ENCODE data around the gene YARS1.

DNA sequence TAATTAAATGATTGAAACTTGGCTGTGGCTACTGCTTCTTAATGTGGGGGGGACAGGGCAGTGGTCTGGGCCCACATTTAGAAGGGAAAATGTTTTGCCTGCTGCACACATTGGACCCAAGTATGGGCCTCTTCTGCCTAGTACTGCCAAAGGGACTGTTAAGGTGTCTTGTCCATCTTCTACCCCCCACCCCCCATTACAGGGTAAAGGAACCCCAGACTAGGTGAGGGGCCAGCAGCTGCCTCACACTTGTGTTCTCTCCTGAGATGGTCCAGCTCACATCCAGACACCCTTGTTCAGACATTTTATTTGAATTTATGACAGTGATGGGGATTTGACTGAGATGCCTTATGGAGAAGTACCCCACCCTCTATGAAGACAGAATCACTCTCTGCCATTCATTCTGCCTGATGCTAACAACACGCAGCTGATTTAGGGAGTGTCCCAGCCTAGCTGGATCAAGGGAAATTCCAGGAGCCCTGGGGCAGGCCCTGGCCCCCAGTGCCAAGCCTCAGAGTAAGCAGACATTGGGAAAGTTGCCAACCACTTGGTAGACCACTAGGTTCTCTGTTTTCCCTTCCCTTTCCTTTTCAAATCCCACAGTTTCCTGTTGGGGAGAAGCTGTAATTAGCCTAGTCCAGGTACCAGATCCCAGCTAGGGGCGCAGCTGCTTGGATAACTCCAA, 42.1 kb downstream of the YARS1 start:
- TF ChIP-seq, protein P1, sequence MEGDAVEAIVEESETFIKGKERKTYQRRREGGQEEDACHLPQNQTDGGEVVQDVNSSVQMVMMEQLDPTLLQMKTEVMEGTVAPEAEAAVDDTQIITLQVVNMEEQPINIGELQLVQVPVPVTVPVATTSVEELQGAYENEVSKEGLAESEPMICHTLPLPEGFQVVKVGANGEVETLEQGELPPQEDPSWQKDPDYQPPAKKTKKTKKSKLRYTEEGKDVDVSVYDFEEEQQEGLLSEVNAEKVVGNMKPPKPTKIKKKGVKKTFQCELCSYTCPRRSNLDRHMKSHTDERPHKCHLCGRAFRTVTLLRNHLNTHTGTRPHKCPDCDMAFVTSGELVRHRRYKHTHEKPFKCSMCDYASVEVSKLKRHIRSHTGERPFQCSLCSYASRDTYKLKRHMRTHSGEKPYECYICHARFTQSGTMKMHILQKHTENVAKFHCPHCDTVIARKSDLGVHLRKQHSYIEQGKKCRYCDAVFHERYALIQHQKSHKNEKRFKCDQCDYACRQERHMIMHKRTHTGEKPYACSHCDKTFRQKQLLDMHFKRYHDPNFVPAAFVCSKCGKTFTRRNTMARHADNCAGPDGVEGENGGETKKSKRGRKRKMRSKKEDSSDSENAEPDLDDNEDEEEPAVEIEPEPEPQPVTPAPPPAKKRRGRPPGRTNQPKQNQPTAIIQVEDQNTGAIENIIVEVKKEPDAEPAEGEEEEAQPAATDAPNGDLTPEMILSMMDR (IDR thresholded peaks at IDR 0.05; ENCODE audit: low read depth, low read length, poor library complexity, severe bottlenecking): no peak
- no peak for TF ChIP-seq EZH2phosphoT487 (IDR thresholded peaks at IDR 0.05; ENCODE audit: borderline replicate concordance, low read length)
